ENCODE data around the gene UTP11.

- TF ChIP-seq CTCF (IDR thresholded peaks at IDR 0.05), result no peak
- no peak for TF ChIP-seq REST (IDR thresholded peaks at IDR 0.05; ENCODE audit: insufficient read depth in 1 of 2, low read depth in 2 of 2, low read length in 1 of 2)
- no peak for TF ChIP-seq POLR2AphosphoS5 (IDR thresholded peaks at IDR 0.05; ENCODE audit: low read depth, low read length)
Observed at GRCh38 chr1:38055965-38056364, 43.4 kb downstream of the UTP11 start.

Measured in Panc1 (cell line).